Activated CD8-positive, alpha-beta memory T cell treated with anti-CD3 and anti-CD28 coated beads for 4 hours (primary cell): Measurements from ENCODE around the gene FUOM.
"Not testable (repeated sequence)": the region's sequence is repeated elsewhere in the genome, so short reads cannot be mapped to it uniquely, and the experiment has no call there.

Experiments
- DNase-seq, 2 donors: peaks; one replicate each; pipeline ENCODE4 v3.0.0-alpha.2; 2020; ENCODE audit warnings: low read depth in 2 of 2

The FUOM gene

GRCh38 chr10:133368153-133368552, 10.3 kb upstream of the FUOM start:
- DNase-seq: no peak

GRCh38 chr10:133367461-133367860, 9.6 kb upstream of the FUOM start:
- DNase-seq: not testable (repeated sequence)

GRCh38 chr10:133366751-133367150, 8.9 kb upstream of the FUOM start:
- DNase-seq: no peak

GRCh38 chr10:133366130-133366478, 8.3 kb upstream of the FUOM start:
- DNase-seq: no peak

GRCh38 chr10:133365461-133366129, 7.8 kb upstream of the FUOM start:
- DNase-seq: no peak

GRCh38 chr10:133364645-133365431, 7.0 kb upstream of the FUOM start:
- no peak for DNase-seq

- no peak for DNase-seq
These were observed 5.0 kb upstream of the FUOM start for GRCh38 chr10:133362846-133363245.

GRCh38 chr10:133361773-133362441, 4.1 kb upstream of the FUOM start:
- no peak for DNase-seq

GRCh38 chr10:133361227-133361626, 3.4 kb upstream of the FUOM start:
- no peak for DNase-seq

GRCh38 chr10:133359972-133360610, 2.3 kb upstream of the FUOM start:
- no peak for DNase-seq

GRCh38 chr10:133359554-133359971, 1.7 kb upstream of the FUOM start:
- DNase-seq: no peak

- DNase-seq: no peak
These were observed 1.1 kb upstream of the FUOM start for GRCh38 chr10:133358925-133359310.

GRCh38 chr10:133358162-133358924, 524 bp upstream of the FUOM start:
- no peak for DNase-seq

GRCh38 chr10:133356549-133357284, 1.1 kb downstream of the FUOM start:
- no peak for DNase-seq

- DNase-seq: no peak
These were observed 1.8 kb downstream of the FUOM start for GRCh38 chr10:133355991-133356390.

- DNase-seq: no peak
These were observed 2.6 kb downstream of the FUOM start for GRCh38 chr10:133355266-133355665.

GRCh38 chr10:133354672-133355240, 3.1 kb downstream of the FUOM start:
- DNase-seq: no peak

GRCh38 chr10:133353988-133354605, 3.7 kb downstream of the FUOM start:
- no peak for DNase-seq

- no peak for DNase-seq
These were observed 4.4 kb downstream of the FUOM start for GRCh38 chr10:133353202-133353959.
